IMR-90 (cell line): ENCODE data around the gene LTBP2.

Experiments
- CTCF ChIP-seq: conservative IDR thresholded peaks from 2 replicates; pipeline ENCODE4 v1.5.1; 2012; ENCODE audit warnings: mild to moderate bottlenecking, low read depth, low read length, improper control_type of control experiment
- POLR2A ChIP-seq: IDR thresholded peaks from 2 replicates; pipeline ENCODE4 v1.6.1; 2012; ENCODE audit warnings: mild to moderate bottlenecking, low read depth, low read length
- RAD21 ChIP-seq: IDR thresholded peaks from 2 replicates; pipeline ENCODE4 v1.6.1; 2012; ENCODE audit warnings: low read length, improper control_type of control experiment

DNA sequence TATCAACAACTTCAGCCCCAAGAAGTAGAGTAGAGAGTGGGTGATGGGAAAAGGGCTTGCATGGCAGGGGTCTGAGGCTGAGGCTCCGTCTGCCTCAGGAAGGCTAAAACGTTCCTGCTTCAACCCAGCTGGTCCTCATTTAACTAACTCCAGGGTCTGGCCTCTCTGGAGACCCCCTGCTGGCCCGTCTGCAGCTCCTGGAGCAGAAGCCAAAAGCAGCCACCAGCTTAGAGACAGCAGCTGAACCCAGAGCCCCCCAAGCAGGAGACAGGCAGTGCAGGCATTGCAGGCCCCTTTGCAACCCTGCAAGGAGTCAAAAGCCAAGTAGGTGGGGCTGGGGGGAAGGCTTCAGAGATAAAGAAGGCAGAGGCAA, 25.1 kb upstream of the LTBP2 start:
- no peak for TF ChIP-seq CTCF
- TF ChIP-seq POLR2A, result no peak
- TF ChIP-seq RAD21, result no peak
